Head of caudate nucleus (tissue), 42 donors: ENCODE measurements around the gene DEFB112.

Experiments used
- DNase-seq, 42 donors: peaks; one replicate each; pipeline versions ENCODE4 v3.0.0 to v3.0.0-alpha.2; 2020 to 2021; ENCODE audit warnings: mixed read lengths in 7 of 42
- intact Hi-C: fragments of 100-400 bp; cut with DNase I; formaldehyde crosslinking; loops from one replicate; pipeline ENCODE4 v1.15.0; 2022

The DEFB112 gene

GRCh38 chr6:50007819-50008218, 41.9 kb downstream of the DEFB112 start:
- no peak for DNase-seq

GRCh38 chr6:50003139-50003538, 46.6 kb downstream of the DEFB112 start:
- no peak for DNase-seq
- intact Hi-C loops, result no loop called here

More at GRCh38 chr6:50007819-50008218, 41.9 kb downstream of the DEFB112 start:
- intact Hi-C loops, result no loop called here

DNA sequence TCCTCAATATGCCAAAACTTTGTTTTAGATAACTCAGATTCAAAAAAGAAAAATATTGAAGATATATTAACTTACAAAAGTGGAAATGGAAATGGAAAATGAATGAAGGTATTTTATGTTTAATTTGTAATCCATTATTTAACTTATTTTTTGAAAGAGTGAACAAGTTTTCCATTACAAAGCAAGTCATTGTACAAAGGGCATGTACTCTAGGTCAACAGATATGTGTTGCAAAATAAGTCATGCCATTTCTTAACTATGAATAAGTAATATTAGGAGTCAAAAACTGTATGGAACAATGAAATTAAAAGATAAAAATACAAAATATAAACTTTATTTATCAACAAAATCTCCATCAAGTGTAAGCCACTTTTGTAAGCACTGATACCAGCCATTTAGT, 54.5 kb downstream of the DEFB112 start:
- no peak for DNase-seq
- intact Hi-C loops, result no loop called here
